HepG2 (cell line): ENCODE measurements around the gene BMPR1B.

Experiments used
- BCLAF1 ChIP-seq: fragments of 450-650 bp; IDR thresholded peaks from 2 replicates; pipeline ENCODE4 v1.6.1; 2017; ENCODE audit warnings: mild to moderate bottlenecking
- BHLHE40 ChIP-seq: IDR thresholded peaks from 2 replicates; pipeline ENCODE4 v1.6.1; 2011; ENCODE audit warnings: low read length, improper control_type of control experiment
- EZH2 ChIP-seq: conservative IDR thresholded peaks from 2 replicates; pipeline ENCODE4 v1.6.1; 2012; ENCODE audit warnings: mild to moderate bottlenecking, low read depth, low read length, moderate library complexity
- GMEB1 ChIP-seq: sonication (generic); formaldehyde crosslinking; IDR thresholded peaks from 2 replicates; pipeline ENCODE4 v1.5.1; 2020; ENCODE audit warnings: missing genetic modification reagents, mild to moderate bottlenecking, borderline replicate concordance
- HINFP ChIP-seq: sonication (generic); formaldehyde crosslinking; IDR thresholded peaks from 2 replicates; pipeline ENCODE4 v1.4.0; 2020; ENCODE audit warnings: low read depth, mild to moderate bottlenecking, missing genetic modification reagents
- KDM1A ChIP-seq: IDR thresholded peaks from 2 replicates; pipeline ENCODE4 v1.6.1; 2016; ENCODE audit warnings: missing compliant biosample characterization
- RAD21 ChIP-seq: fragments of 450-650 bp; formaldehyde crosslinking; IDR thresholded peaks from 2 replicates; pipeline ENCODE4 v1.5.0; 2020; ENCODE audit warnings: mild to moderate bottlenecking
- SMAD3 ChIP-seq: sonication (generic); formaldehyde crosslinking; IDR thresholded peaks from 2 replicates; pipeline ENCODE4 v1.4.0; 2020; ENCODE audit warnings: missing genetic modification reagents
- ZNF513 ChIP-seq: sonication (generic); formaldehyde crosslinking; conservative IDR thresholded peaks from 2 replicates; pipeline ENCODE4 v1.5.0; 2020; ENCODE audit warnings: missing genetic modification reagents

- TF ChIP-seq SMAD3 (no peak), GMEB1 (CRISPR knock-in tag) (no peak), HINFP (no peak), BHLHE40 (no peak), ZNF513 (CRISPR knock-in tag) (no peak), BCLAF1 (no peak), RAD21 (CRISPR knock-in tag) (no peak), KDM1A (CRISPR knock-in tag) (no peak), EZH2 (no peak)
Observed at GRCh38 chr4:95129031-95129430, 371.3 kb downstream of the BMPR1B start.
